Naive thymus-derived CD4-positive, alpha-beta T cell (primary cell): ENCODE results near the gene FAM13A. TPM values are rescaled to one million over a fixed set of nuclear protein-coding genes. Genes with fewer than 3 reads are reported as not detected.
A peak's percentile ranks its signal among the peaks of the same experiment; 100 is the strongest.

Source experiments
- ATAC-seq: fragments of 150-1000 bp; cut with Tn5 transposase; 2 replicates; pipeline ENCODE4 v1.10.0; 2021; ENCODE audit warnings: mild to moderate bottlenecking, moderate library complexity
- CTCF ChIA-PET: fragments of 350-600 bp; sonication (Branson Sonifier 250); formaldehyde crosslinking; loops from one replicate; lab custom pipeline; 2021; ENCODE audit warnings: antibody characterized with exemption; lab: Charles Lee
- POLR2A ChIA-PET: fragments of 350-600 bp; sonication (Branson Sonifier 250); formaldehyde crosslinking; loops from one replicate; lab custom pipeline; 2021; ENCODE audit warnings: antibody characterized with exemption, inconsistent platforms; lab: Charles Lee
- DNase-seq, 9 donors: peaks; one replicate each; pipeline versions ENCODE4 v3.0.0 to v3.0.0-alpha.2; 2020 to 2022; ENCODE audit warnings: mixed read lengths in 1 of 9
- H3K27ac ChIP-seq: one replicate; pipeline ENCODE4 v1.7.0; 2013; ENCODE audit warnings: mild to moderate bottlenecking, low read depth, low read length, moderate library complexity
- H3K27me3 ChIP-seq, 2 donors: one replicate each; pipeline ENCODE4 v1.7.0; 2013; ENCODE audit warnings: low read length in 2 of 2, mild to moderate bottlenecking in 2 of 2, moderate library complexity in 2 of 2; ENCODE audit not compliant: control insufficient read depth in 2 of 2, insufficient read depth in 2 of 2
- H3K36me3 ChIP-seq, 3 experiments: 1 replicate in 2 of 3; 2 replicates in 1 of 3; pipeline ENCODE4 v1.7.0; 2013; ENCODE audit warnings: low read length in 3 of 3, mild to moderate bottlenecking in 3 of 3, moderate library complexity in 1 of 3; ENCODE audit not compliant: insufficient read depth in 3 of 3, control insufficient read depth in 2 of 3
- H3K4me1 ChIP-seq, 2 donors: one replicate each; pipeline ENCODE4 v1.7.0; 2013; ENCODE audit warnings: low read length in 2 of 2, mild to moderate bottlenecking in 2 of 2, moderate library complexity in 1 of 2; ENCODE audit not compliant: control insufficient read depth in 2 of 2, insufficient read depth in 2 of 2
- H3K4me3 ChIP-seq: 2 replicates; pipeline ENCODE4 v1.7.0; 2013; ENCODE audit warnings: mild to moderate bottlenecking, low read length
- H3K9me3 ChIP-seq, 3 experiments: 1 replicate in 2 of 3; 2 replicates in 1 of 3; pipeline ENCODE4 v1.7.0; 2013; ENCODE audit warnings: low read length in 3 of 3; ENCODE audit not compliant: control insufficient read depth in 2 of 3
- H3K27ac Mint-ChIP-seq, 9 donors: one replicate each; pipeline ENCODE4 v1.8.0; 2020 to 2022; ENCODE audit warnings: mixed read lengths in 9 of 9, mild to moderate bottlenecking in 8 of 9, moderate library complexity in 5 of 9, inconsistent platforms in 2 of 9
- H3K27me3 Mint-ChIP-seq, 5 donors: one replicate each; pipeline ENCODE4 v1.8.0; 2021 to 2022; ENCODE audit warnings: mixed read lengths in 5 of 5, mild to moderate bottlenecking in 1 of 5
- H3K36me3 Mint-ChIP-seq, 5 donors: one replicate each; pipeline ENCODE4 v1.8.0; 2020 to 2022; ENCODE audit warnings: mixed read lengths in 5 of 5, mild to moderate bottlenecking in 3 of 5, inconsistent platforms in 1 of 5
- H3K4me1 Mint-ChIP-seq, 7 donors: one replicate each; pipeline ENCODE4 v1.8.0; 2020 to 2022; ENCODE audit warnings: mixed read lengths in 7 of 7, mild to moderate bottlenecking in 3 of 7, inconsistent platforms in 1 of 7
- H3K4me3 Mint-ChIP-seq, 10 donors: one replicate each; pipeline ENCODE4 v1.8.0; 2020 to 2022; ENCODE audit warnings: mild to moderate bottlenecking in 10 of 10, mixed read lengths in 10 of 10, moderate library complexity in 6 of 10, inconsistent platforms in 2 of 10
- H3K9me3 Mint-ChIP-seq, 11 donors: one replicate each; pipeline ENCODE4 v1.8.0; 2020 to 2022; ENCODE audit warnings: mixed read lengths in 11 of 11, mild to moderate bottlenecking in 4 of 11, inconsistent platforms in 1 of 11, moderate library complexity in 1 of 11
- intact Hi-C, 2 donors: fragments of 100-400 bp; cut with micrococcal nuclease; formaldehyde crosslinking; loops; one replicate each; pipeline ENCODE4 v1.15.1; 2023
- polyA plus RNA-seq, 2 donors: library from polyadenylated mRNA; unstranded; fragments of 300-500 nt; fragmentation: Illumina TruSeq; gene quantifications; one replicate each; pipeline ENCODE4 v1.2.3, GENCODE V29; 2021
- total RNA-seq, 6 experiments: library from RNA in 5 of 6; stranded (reverse) in 5 of 6; gene quantifications; 1 replicate in 5 of 6; 2 replicates in 1 of 6; pipeline ENCODE4 v1.2.3 and lab custom pipeline; 2021 to 2026

FAM13A gene
- total and polyA plus RNA-seq, 7 experiments from 2014 or later = 4.5 to 60.4 (median 10.2) TPM

DNA sequence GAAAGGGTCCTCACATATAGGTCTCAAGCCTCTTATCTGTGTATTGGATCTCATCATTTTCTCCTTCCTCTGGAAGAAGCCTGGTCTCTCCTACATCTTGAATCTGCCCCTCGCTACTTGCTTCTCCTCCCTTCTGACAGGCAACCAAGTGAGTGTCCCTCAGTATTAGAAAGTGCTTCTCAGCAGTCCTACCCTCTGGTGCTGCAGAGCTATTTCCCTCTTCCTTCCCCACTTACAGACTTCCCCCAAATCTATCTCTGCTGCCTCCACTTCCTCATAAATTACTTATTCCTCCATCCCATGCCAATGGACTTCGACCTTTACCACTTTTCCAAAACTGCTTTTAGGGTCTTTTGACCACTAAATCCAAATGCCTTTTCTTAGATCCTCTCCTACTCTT is 230.2 kb downstream of the FAM13A start:
- no peak overlapping the region for H3K27ac ChIP-seq
- no peak overlapping the region for H3K4me3 ChIP-seq
- Mint-ChIP-seq H3K27me3 (peaks cover 0 to 11% (median 0%) of the 10 kb centered on the region in 5 donors), H3K9me3 (no peaks in the 10 kb centered on the region), H3K27ac (no peak overlapping the region), H3K36me3 (peaks cover 0 to 3% (median 0%) of the 10 kb centered on the region in 5 donors), H3K4me3 (no peak overlapping the region), H3K4me1 (peaks cover 0 to 21% (median 12%) of the 10 kb centered on the region in 7 donors)
- no peaks in the 10 kb centered on the region for H3K36me3 ChIP-seq
- H3K9me3 ChIP-seq = no peaks in the 10 kb centered on the region
- ChIA-PET POLR2A (no interaction called here), CTCF (no interaction called here)
- peaks cover 0 to 4% of the 10 kb centered on the region in 2 donors for H3K4me1 ChIP-seq
- DNase-seq (no peak), ATAC-seq (no peak)
- intact Hi-C loops = loop anchor here (10.0 kb wide), 4 partner anchors 408 to 1892 kb away; partner anchors contain the start of genes AFF1 (in 1 of the 2) and HERC6 (in 1 of the 2)
- no peaks in the 10 kb centered on the region for H3K27me3 ChIP-seq

DNA sequence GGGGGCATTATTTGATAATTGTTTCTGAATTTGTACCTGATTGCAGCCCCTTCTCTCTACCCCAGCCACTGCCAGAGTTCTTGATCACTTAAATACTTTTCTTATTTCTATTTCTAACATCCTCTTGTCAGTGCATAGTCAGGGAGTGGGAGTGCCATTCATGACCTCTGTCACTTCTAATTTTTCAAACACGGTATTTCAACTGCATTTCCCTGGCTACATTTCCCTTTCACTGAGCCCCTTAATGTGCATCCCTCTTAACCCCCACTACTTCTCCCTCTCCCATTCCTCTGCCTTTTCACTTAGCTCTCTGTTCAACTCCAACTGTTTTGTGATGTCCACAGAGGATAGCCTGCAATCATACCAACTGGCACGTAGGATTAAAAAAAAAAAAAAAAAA is 231.1 kb downstream of the FAM13A start:
- intact Hi-C loops = loop anchor here (10.0 kb wide), 4 partner anchors 409 to 1891 kb away; partner anchors contain the start of genes AFF1 (in 1 of the 2) and HERC6 (in 1 of the 2)
- no peak overlapping the region for H3K4me3 Mint-ChIP-seq
- peaks cover 0 to 4% of the 10 kb centered on the region in 2 donors for H3K4me1 ChIP-seq

DNA sequence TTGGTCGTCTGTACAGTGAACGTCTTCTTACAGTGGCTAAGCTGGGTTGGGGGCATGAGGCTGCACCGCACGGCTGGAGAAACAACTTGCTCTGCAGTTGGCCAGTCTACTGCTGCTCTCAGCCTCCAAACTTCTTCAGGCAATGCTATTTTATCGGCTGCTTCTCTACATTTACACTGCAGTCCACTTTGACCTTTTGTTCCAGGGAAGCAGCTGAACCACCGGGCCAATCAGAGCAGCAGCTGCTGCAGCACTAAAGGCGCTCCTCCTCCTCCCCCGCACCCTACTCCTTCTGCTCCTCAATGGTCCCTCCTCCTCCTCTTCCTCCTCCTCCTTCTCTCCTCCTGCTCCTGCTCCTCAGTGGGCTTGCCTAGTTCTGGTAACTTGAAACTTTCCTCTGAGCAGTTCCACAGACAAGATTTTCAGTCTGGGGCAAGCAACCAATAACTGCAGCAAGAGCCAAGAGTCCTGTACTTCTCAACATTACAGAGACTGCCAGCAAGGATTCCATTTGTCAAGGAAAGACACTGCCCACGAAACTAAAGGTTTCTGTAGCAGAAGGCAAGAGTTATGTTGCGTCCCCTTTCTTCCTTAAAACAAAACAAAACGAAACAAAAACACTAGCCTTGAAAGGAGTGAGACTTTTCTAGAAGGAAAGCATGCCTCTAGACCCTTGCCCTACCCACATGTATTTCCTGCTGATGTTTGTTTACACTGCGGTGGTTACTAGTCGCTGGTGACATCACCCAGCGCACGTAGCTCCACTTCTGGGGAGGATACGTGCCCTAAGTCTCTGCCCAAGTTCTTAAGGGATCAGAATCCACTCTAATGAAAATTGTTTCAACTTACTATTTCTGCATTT is 233.7 kb downstream of the FAM13A start:
- no peaks in the 10 kb centered on the region for H3K9me3 Mint-ChIP-seq
- H3K27ac Mint-ChIP-seq = peak overlapping the region; percentile 88 to 99 (median 98)
- DNase-seq (peak; percentile 23 to 90 (median 84)), ATAC-seq (peak; percentile 96)
- H3K27me3 Mint-ChIP-seq = no peaks in the 10 kb centered on the region
- H3K36me3 Mint-ChIP-seq = peaks cover 0 to 16% (median 0%) of the 10 kb centered on the region in 5 donors
- intact Hi-C loops = loop anchor here (1.0 to 10.0 kb wide), 22 partner anchors 64 to 1888 kb away; partner anchors contain the start of genes HERC5 (in 2 of the 2), HERC6 (in 2 of the 2), PPM1K (in 2 of the 2) and TIGD2 (in 2 of the 2)
- H3K4me3 Mint-ChIP-seq = peak overlapping the region; percentile 88 to 99 (median 96)
- peaks cover 0 to 46% (median 37%) of the 10 kb centered on the region in 7 donors for H3K4me1 Mint-ChIP-seq
- CTCF ChIA-PET = interaction anchor here (0.5 to 1.1 kb wide), 3 partner anchors 18 to 198 kb away, joined by 3 to 4 read pairs (median 3); no protein-coding TSS in a partner anchor
- Histone ChIP-seq H3K4me1 (peaks cover 0 to 13% of the 10 kb centered on the region in 2 donors), H3K27ac (peak overlapping the region; percentile 83), H3K36me3 (no peaks in the 10 kb centered on the region), H3K9me3 (no peaks in the 10 kb centered on the region), H3K27me3 (no peaks in the 10 kb centered on the region), H3K4me3 (peak overlapping the region; percentile 62)
- POLR2A ChIA-PET = interaction anchor here (0.9 to 1.5 kb wide), 3 partner anchors 199 to 231 kb away, joined by 3 to 4 read pairs (median 3); partner anchors contain the start of gene HERC3

More for the DNA sequence above, 231.1 kb downstream of the FAM13A start:
- Mint-ChIP-seq H3K9me3 (no peaks in the 10 kb centered on the region), H3K4me1 (peaks cover 0 to 27% (median 14%) of the 10 kb centered on the region in 7 donors), H3K27me3 (peaks cover 0 to 8% (median 0%) of the 10 kb centered on the region in 5 donors), H3K36me3 (peaks cover 0 to 5% (median 0%) of the 10 kb centered on the region in 5 donors), H3K27ac (no peak overlapping the region)
- Histone ChIP-seq H3K36me3 (no peaks in the 10 kb centered on the region), H3K9me3 (no peaks in the 10 kb centered on the region), H3K27ac (no peak overlapping the region), H3K4me3 (no peak overlapping the region), H3K27me3 (no peaks in the 10 kb centered on the region)
- ATAC-seq (no peak), DNase-seq (no peak)
- ChIA-PET POLR2A (no interaction called here), CTCF (interaction anchor here (0.7 kb wide), 1 partner anchor 461 kb away, joined by 4 read pairs; no protein-coding TSS in a partner anchor)

DNA sequence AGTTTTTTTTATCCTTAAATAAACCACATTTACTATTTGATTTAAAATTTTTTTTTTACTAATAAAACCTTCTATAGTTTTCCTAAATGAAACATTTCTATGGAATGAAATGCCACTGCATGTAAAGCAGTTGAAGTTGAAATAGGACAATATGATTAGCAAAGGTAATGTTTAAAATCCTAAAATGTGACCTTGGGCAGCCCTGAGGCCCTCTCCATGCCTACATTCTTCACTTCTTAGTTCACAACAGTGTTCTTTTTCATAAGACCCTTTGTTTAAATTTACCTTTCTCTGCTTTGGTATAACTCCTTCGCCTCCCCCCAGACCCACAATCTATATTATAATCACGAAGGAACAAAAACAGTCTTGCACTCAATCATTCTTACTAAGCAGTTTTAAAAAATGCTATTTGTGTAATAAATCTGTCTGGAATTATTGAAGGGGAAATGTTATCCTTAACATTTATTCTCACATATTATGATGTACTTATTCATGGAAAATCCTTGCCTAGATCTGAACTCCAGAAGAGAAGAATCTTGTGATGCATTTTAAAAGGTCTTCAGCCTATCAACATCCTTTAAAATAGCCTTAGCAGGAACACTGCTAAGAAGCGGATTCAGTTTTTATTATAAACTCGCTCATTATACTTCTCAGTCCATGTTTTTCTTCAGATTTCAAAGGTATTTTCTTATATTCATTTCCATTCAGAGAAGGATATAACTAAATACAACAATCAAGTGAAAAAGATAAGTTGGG is 234.8 kb downstream of the FAM13A start:
- peak overlapping the region; percentile 83 for H3K27ac ChIP-seq
- ATAC-seq (no peak), DNase-seq (no peak)
- Mint-ChIP-seq H3K9me3 (no peaks in the 10 kb centered on the region), H3K27me3 (no peaks in the 10 kb centered on the region), H3K4me3 (peak overlapping the region; percentile 88 to 99 (median 96)), H3K27ac (peak overlapping the region; percentile 88 to 99 (median 98)), H3K36me3 (peaks cover 0 to 18% (median 0%) of the 10 kb centered on the region in 5 donors), H3K4me1 (peaks cover 0 to 53% (median 43%) of the 10 kb centered on the region in 7 donors)
- intact Hi-C loops = loop anchor here (2.0 to 10.0 kb wide), 12 partner anchors 65 to 1887 kb away; partner anchors contain the start of genes HERC6 (in 2 of the 2), AFF1 (in 1 of the 2), GPRIN3 (in 1 of the 2) and KLHL8 (in 1 of the 2)
- no peaks in the 10 kb centered on the region for H3K36me3 ChIP-seq
- H3K9me3 ChIP-seq = no peaks in the 10 kb centered on the region
- H3K27me3 ChIP-seq = no peaks in the 10 kb centered on the region
- peak overlapping the region; percentile 62 for H3K4me3 ChIP-seq
- peaks cover 0 to 13% of the 10 kb centered on the region in 2 donors for H3K4me1 ChIP-seq
- ChIA-PET POLR2A (interaction anchor here (0.9 kb wide), 1 partner anchor 200 kb away, joined by 3 read pairs; no protein-coding TSS in a partner anchor), CTCF (interaction anchor here (7.4 kb wide), 1 partner anchor 201 kb away, joined by 199 read pairs; no protein-coding TSS in a partner anchor)

DNA sequence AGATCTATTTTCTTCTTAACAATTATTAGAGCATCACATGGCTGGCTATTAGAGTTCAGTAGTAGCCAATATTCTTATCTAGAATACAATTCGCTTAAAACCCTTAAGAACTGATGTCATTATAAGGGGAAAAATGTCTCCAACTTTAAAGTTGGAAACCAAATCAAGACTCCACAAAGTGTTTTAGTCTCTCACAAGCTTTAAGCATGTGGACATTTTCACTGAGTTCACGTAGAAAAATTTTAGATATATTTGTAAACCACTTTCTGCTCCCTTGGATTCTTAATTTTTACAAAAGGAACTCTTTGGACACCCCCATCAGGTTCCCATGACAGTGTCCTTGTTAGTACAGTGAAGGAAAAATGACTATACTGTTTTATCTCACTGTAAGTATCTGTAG is 235.5 kb downstream of the FAM13A start:
- Histone ChIP-seq H3K9me3 (no peaks in the 10 kb centered on the region), H3K27ac (peak overlapping the region; percentile 83), H3K27me3 (no peaks in the 10 kb centered on the region), H3K4me1 (peaks cover 0 to 13% of the 10 kb centered on the region in 2 donors), H3K4me3 (peak overlapping the region; percentile 29), H3K36me3 (no peaks in the 10 kb centered on the region)
- ChIA-PET POLR2A (interaction anchor here (0.9 kb wide), 1 partner anchor 201 kb away, joined by 3 read pairs; no protein-coding TSS in a partner anchor), CTCF (interaction anchor here (0.6 to 7.4 kb wide), 2 partner anchors 202 to 607 kb away, joined by 3 to 199 read pairs; no protein-coding TSS in a partner anchor)
- no peak for DNase-seq
- peaks cover 0 to 22% (median 0%) of the 10 kb centered on the region in 5 donors for H3K36me3 Mint-ChIP-seq
- ATAC-seq = no peak
- H3K27me3 Mint-ChIP-seq = peaks cover 0 to 2% (median 0%) of the 10 kb centered on the region in 5 donors
- H3K4me1 Mint-ChIP-seq = peaks cover 0 to 58% (median 47%) of the 10 kb centered on the region in 7 donors
- peak overlapping the region in 9 of 10 donors; percentile 58 to 97 (median 87) for H3K4me3 Mint-ChIP-seq
- H3K27ac Mint-ChIP-seq = peak overlapping the region in 4 of 9 donors; percentile 36 to 96 (median 61)
- no peaks in the 10 kb centered on the region for H3K9me3 Mint-ChIP-seq
- intact Hi-C loops = loop anchor here (5.0 to 10.0 kb wide), 9 partner anchors 66 to 1887 kb away; partner anchors contain the start of genes AFF1 (in 1 of the 2), GPRIN3 (in 1 of the 2), HERC6 (in 1 of the 2) and KLHL8 (in 1 of the 2)
